Measurements from ENCODE around the gene WIPI1. TPM values are rescaled to one million over a fixed set of nuclear protein-coding genes. Genes with fewer than 3 reads are reported as not detected.

WIPI1 gene
- total and polyA plus RNA-seq, 10 of the 15 experiments (the other 5 are each of a cell fraction or from before 2014, with no cell fraction given) = 6.5 to 44.5 (median 26.2) TPM

DNA sequence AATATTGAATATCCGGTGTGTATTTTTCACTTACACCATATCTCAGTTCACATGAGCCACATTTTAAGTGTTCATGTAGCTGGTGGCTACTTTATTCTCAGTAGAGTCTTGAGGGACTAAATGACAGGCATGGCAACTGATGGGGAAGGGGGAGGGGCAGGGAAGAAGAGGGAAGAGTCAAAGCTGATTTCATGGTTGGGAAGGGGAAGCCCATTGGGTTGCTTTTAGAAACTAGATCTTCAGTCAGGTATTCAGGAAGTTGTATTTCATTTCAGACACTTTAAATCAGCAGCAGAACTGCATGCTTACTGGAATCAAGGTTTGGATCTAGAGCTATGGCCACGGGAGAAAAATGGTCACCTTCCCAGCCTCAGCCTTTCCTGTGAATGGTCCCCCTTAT is 2.9 kb upstream of the WIPI1 start:
- H4K20me1 ChIP-seq (ENCODE audit: control insufficient read depth, insufficient read depth) = no peaks in the 10 kb centered on the region
- WGBS (ENCODE audit: insufficient coverage, insufficient replicate concordance, low lambda C conversion rate, missing lambda C conversion rate) = 27% methylated on average over 2 of the region's 2 CpGs
- no TSS peak for BruUV-seq (replicated peaks)
- H3K4me3 ChIP-seq = peak overlapping the region; percentile 27; the same call in 1 of the 2 replicates
- H2AFZ ChIP-seq (ENCODE audit: control insufficient read depth, low read depth, low read length) = peak overlapping the region; percentile 40
- H3K9me3 ChIP-seq (replicated peaks; ENCODE audit: control insufficient read depth, insufficient read depth, low read length) = no peaks in the 10 kb centered on the region
- ChIA-PET SMC1A (ENCODE audit: uncharacterized antibody, unreplicated experiment) (interaction anchor here (0.7 to 16.2 kb wide), 17 partner anchors 10 to 403 kb away, joined by 3 to 288 read pairs (median 5); partner anchors contain the start of gene SLC16A6), CTCF (interaction anchor here (0.7 to 10.9 kb wide), 14 partner anchors 11 to 287 kb away, joined by 3 to 222 read pairs (median 4); no protein-coding TSS in a partner anchor), RAD21 (ENCODE audit: unreplicated experiment) (interaction anchor here (0.7 to 14.6 kb wide), 15 partner anchors 21 to 656 kb away, joined by 3 to 157 read pairs (median 8); partner anchors contain the start of genes AMZ2, ARSG, PRKAR1A and SLC16A6), POLR2A (interaction anchor here (0.5 to 5.6 kb wide), 14 partner anchors 18 to 279 kb away, joined by 3 to 55 read pairs (median 6); partner anchors contain the start of genes AMZ2, ARSG, PRKAR1A and SLC16A6)
- in situ Hi-C loops (cut with MboI) = loop anchor here (10.0 kb wide), 1 partner anchor 495 kb away; no protein-coding TSS in a partner anchor
- no peak for DNase-seq (ENCODE audit: low read depth, low spot score)
- peak overlapping the region; percentile 78 for H3K27ac ChIP-seq (ENCODE audit: control insufficient read depth, insufficient read depth)
- H3K79me2 ChIP-seq (ENCODE audit: control insufficient read depth, insufficient read depth, low read length) = peaks cover 8% of the 10 kb centered on the region; the same call in 1 of the 2 replicates
- peak overlapping the region; percentile 81 for H3K4me2 ChIP-seq (ENCODE audit: control insufficient read depth, insufficient read depth)
- no peaks in the 10 kb centered on the region for H3K36me3 ChIP-seq (ENCODE audit: control insufficient read depth in 2 of 2, insufficient read depth in 2 of 2, low read length in 1 of 2)
- H3K27me3 ChIP-seq (replicated peaks in 1 of 2; ENCODE audit: control insufficient read depth in 2 of 2, insufficient read depth in 2 of 2, low read length in 1 of 2) = no peaks in the 10 kb centered on the region
- peaks cover 39% of the 10 kb centered on the region for H3K4me1 ChIP-seq (ENCODE audit: control insufficient read depth, insufficient read depth, low read length)
- intact Hi-C loops (cut with micrococcal nuclease; ENCODE audit: unreplicated experiment) = loop anchor here (1.0 to 10.0 kb wide), 4 partner anchors 169 to 495 kb away; partner anchors contain the start of genes ARSG and SLC16A6
- H3K9ac ChIP-seq (ENCODE audit: control insufficient read depth, insufficient read depth, low read length) = peak overlapping the region; percentile 52
- FAIRE-seq = no peak
- no peak for ATAC-seq
- TF ChIP-seq, protein P1, sequence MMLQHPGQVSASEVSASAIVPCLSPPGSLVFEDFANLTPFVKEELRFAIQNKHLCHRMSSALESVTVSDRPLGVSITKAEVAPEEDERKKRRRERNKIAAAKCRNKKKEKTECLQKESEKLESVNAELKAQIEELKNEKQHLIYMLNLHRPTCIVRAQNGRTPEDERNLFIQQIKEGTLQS (IDR thresholded peaks at IDR 0.05; ENCODE audit: borderline replicate concordance, extremely low read depth, low read depth, low read length) = no peak
- TF ChIP-seq, protein P2, sequence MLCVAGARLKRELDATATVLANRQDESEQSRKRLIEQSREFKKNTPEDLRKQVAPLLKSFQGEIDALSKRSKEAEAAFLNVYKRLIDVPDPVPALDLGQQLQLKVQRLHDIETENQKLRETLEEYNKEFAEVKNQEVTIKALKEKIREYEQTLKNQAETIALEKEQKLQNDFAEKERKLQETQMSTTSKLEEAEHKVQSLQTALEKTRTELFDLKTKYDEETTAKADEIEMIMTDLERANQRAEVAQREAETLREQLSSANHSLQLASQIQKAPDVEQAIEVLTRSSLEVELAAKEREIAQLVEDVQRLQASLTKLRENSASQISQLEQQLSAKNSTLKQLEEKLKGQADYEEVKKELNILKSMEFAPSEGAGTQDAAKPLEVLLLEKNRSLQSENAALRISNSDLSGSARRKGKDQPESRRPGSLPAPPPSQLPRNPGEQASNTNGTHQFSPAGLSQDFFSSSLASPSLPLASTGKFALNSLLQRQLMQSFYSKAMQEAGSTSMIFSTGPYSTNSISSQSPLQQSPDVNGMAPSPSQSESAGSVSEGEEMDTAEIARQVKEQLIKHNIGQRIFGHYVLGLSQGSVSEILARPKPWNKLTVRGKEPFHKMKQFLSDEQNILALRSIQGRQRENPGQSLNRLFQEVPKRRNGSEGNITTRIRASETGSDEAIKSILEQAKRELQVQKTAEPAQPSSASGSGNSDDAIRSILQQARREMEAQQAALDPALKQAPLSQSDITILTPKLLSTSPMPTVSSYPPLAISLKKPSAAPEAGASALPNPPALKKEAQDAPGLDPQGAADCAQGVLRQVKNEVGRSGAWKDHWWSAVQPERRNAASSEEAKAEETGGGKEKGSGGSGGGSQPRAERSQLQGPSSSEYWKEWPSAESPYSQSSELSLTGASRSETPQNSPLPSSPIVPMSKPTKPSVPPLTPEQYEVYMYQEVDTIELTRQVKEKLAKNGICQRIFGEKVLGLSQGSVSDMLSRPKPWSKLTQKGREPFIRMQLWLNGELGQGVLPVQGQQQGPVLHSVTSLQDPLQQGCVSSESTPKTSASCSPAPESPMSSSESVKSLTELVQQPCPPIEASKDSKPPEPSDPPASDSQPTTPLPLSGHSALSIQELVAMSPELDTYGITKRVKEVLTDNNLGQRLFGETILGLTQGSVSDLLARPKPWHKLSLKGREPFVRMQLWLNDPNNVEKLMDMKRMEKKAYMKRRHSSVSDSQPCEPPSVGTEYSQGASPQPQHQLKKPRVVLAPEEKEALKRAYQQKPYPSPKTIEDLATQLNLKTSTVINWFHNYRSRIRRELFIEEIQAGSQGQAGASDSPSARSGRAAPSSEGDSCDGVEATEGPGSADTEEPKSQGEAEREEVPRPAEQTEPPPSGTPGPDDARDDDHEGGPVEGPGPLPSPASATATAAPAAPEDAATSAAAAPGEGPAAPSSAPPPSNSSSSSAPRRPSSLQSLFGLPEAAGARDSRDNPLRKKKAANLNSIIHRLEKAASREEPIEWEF (IDR thresholded peaks at IDR 0.05; ENCODE audit: insufficient replicate concordance, low read depth, low read length) = no peak
- TF ChIP-seq NFIC (IDR thresholded peaks at IDR 0.05; ENCODE audit: low read depth, low read length) (no peak), HDAC6 (IDR thresholded peaks at IDR 0.05; ENCODE audit: unreplicated experiment) (no peak), WRNIP1 (IDR thresholded peaks at IDR 0.05; ENCODE audit: borderline replicate concordance, low read depth, low read length) (no peak)
- TF ChIP-seq, protein P3, sequence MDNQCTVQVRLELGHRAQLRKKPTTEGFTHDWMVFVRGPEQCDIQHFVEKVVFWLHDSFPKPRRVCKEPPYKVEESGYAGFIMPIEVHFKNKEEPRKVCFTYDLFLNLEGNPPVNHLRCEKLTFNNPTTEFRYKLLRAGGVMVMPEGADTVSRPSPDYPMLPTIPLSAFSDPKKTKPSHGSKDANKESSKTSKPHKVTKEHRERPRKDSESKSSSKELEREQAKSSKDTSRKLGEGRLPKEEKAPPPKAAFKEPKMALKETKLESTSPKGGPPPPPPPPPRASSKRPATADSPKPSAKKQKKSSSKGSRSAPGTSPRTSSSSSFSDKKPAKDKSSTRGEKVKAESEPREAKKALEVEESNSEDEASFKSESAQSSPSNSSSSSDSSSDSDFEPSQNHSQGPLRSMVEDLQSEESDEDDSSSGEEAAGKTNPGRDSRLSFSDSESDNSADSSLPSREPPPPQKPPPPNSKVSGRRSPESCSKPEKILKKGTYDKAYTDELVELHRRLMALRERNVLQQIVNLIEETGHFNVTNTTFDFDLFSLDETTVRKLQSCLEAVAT (IDR thresholded peaks at IDR 0.05) = peak; percentile 16; the same call in 1 of the 2 replicates
- TF ChIP-seq, protein P4, sequence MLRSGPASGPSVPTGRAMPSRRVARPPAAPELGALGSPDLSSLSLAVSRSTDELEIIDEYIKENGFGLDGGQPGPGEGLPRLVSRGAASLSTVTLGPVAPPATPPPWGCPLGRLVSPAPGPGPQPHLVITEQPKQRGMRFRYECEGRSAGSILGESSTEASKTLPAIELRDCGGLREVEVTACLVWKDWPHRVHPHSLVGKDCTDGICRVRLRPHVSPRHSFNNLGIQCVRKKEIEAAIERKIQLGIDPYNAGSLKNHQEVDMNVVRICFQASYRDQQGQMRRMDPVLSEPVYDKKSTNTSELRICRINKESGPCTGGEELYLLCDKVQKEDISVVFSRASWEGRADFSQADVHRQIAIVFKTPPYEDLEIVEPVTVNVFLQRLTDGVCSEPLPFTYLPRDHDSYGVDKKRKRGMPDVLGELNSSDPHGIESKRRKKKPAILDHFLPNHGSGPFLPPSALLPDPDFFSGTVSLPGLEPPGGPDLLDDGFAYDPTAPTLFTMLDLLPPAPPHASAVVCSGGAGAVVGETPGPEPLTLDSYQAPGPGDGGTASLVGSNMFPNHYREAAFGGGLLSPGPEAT (IDR thresholded peaks at IDR 0.05; ENCODE audit: low read depth) = 0 out of 2 replicates have a peak, but pooled peaks have one; percentile 7
- TF ChIP-seq, protein P5, sequence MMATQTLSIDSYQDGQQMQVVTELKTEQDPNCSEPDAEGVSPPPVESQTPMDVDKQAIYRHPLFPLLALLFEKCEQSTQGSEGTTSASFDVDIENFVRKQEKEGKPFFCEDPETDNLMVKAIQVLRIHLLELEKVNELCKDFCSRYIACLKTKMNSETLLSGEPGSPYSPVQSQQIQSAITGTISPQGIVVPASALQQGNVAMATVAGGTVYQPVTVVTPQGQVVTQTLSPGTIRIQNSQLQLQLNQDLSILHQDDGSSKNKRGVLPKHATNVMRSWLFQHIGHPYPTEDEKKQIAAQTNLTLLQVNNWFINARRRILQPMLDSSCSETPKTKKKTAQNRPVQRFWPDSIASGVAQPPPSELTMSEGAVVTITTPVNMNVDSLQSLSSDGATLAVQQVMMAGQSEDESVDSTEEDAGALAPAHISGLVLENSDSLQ (IDR thresholded peaks at IDR 0.05) = peak; percentile 65
